Renal cortical epithelial cell (primary cell): ENCODE results near the gene NDFIP1. TPM values are rescaled to one million over a fixed set of nuclear protein-coding genes. Genes with fewer than 3 reads are reported as not detected.

Experiments used
- DNase-seq: peaks from one replicate; pipeline ENCODE4 v3.0.0-alpha.2; 2011; ENCODE audit warnings: low read depth
- total RNA-seq: library from RNA; depleted of rRNA; stranded (reverse); fragments of >200 nt; gene quantifications from 2 replicates; pipeline ENCODE4 v1.2.3, GENCODE V29; 2014

Gene NDFIP1
- total RNA-seq, 1 donor from 2014 or later = 126 TPM

DNA sequence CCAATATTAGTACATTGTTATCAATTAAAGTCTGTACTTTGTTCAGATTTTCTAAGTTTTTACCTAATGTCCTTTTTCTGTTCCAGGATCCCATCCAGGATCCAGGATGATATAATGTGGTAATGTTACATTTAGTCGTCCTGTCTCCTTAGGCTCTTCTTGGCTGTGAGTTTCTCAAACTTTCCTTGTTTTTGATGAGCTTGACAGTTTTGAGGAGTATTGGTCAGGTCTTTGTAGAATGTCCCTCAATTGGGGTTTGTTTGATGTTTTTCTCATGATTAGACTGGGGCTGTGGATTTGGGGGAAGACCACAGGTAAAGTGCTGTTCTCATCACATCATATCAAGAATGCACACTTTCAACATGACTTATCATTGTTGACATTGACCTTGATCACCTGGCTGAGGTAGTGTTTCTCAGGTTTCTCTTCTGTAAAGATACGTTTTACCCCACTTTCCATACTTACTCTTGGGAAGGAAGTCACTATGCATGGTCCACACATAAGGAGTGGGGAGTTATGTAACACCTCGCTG, 9.6 kb downstream of the NDFIP1 start:
- no peak for DNase-seq

- DNase-seq = no peak
Observed at GRCh38 chr5:142119051-142119625, 10.6 kb downstream of the NDFIP1 start.

GRCh38 chr5:142120247-142120935, 11.8 kb downstream of the NDFIP1 start:
- DNase-seq = no peak

GRCh38 chr5:142122121-142122520, 13.5 kb downstream of the NDFIP1 start:
- DNase-seq = no peak

DNA sequence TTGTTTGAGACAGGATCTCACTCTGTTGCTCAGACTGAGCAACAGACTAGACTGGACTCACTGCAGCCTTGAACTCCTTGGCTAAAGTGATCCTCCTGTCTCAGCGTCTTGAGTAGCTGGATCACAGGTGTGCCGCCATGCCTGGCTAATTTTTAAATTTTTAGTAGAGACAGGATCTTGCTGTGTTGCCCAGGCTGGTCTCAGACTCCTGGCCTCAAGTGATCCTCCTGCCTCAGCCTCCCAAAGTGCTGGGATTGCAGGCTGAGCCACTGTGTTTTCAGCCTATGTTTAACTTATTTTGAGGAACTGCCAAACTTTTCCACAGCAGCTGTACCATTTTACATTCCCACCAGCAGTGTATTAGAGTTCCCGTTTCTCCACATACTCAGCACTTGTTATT, 16.8 kb downstream of the NDFIP1 start:
- no peak for DNase-seq

DNA sequence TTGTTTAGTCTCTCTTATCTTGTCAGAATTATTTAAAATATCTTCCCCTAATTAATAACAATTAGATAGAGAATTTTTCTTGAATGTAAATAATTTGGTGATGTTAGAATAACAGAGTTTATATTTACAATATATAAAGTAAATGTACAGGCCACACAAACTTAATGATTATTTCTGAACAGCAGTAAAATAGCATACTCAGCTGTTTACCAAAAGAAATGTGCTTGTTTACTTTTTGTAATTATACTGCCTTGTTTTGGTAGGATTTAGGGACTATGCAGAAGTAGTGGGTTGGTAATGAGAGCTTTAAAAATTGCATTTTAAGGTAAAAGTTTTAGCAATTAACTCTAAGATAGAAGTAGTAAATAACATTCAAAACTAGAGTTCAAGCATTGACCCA, 17.4 kb downstream of the NDFIP1 start:
- no peak for DNase-seq

- DNase-seq = no peak
Observed at GRCh38 chr5:142128675-142129208, 20.2 kb downstream of the NDFIP1 start.

DNA sequence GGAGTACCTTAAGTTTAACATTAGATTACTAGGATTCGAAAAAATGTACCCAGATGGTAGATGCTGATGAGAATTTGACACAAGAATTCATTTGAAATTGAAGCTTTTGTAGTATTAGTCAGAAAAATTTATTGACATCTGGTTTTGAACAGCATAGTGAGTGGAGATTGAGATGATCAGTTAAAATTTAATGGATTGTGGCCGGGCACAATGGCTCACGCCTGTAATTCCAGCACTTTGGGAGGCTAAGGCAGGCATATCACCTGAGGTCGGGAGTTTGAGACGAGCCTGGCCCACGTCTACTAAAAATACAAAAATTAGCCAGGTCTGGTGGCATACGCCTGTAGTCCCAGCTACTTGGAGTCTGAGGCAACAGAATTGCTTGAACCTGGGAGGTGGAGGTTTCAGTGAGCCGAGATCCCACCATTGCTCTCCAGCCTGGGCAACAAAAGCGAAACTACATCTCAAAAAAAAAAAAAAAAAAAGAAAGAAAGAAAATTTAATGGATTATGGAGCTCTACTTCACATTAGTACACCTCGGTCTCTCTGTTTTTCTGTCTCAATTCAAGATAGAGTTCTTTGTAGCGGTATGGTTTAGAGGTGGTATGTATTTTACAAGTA, 21.0 kb downstream of the NDFIP1 start:
- no peak for DNase-seq

- DNase-seq = no peak
Observed at GRCh38 chr5:142131394-142131793, 22.8 kb downstream of the NDFIP1 start.

DNA sequence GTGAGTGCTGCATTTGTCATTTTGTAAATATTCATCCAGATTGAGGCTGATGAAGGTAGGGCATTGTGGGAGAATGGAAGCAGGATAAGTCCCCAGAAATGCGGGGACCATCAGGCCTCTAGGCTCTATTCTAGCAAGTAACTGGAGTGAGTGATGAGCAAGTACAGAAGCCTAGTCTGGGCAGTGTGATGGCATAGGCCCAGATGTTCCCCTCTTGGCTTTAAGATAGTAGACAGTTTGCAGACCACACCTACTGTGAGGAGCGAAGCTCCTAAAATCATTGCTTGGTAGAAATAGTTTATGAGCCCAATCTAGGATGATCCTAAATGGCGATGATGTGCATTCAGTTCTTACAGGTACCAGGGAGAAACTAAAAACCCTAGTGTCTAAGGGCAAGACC, 24.3 kb downstream of the NDFIP1 start:
- DNase-seq = no peak

DNA sequence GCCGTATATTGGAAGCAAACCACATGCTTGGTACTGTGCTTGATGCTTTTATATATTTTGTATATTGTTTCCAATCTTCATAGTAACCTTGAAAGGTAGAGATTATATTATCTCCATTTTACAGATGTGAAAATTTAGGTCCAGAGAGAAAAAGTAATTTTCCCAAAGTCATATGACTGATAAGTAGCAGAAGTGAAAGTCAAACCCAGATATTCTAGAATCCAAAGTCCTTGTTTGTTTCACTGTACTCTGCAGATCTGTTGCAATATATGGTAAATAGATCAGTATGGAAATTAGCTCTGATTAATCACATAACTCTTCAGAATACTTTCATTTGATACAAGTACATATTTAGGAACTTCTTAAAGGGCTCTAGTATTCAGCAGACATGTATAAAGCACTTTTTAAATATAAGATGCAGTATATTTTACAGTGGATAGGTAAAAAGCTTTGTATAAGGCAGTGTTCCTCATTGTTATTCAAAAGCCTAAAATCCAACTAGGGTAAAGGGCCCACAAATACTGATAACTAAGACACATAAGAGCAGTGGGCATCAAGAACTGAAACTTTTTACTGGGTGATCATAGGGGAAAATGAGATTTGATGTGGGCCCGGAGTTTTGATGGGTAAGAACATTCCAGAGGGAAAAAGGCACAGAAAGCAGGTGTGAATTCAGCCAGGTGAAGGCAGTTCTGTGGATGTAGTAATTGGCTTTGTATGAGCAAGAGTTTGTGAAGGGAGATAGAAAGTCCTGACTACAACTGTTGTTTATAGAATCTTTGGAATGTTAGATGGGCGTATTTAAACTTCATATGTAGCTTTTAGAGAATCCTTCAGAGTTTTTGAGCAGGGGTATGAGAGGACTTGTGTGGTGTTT, 25.0 kb downstream of the NDFIP1 start:
- no peak for DNase-seq

GRCh38 chr5:142134331-142135010, 25.9 kb downstream of the NDFIP1 start:
- no peak for DNase-seq

DNA sequence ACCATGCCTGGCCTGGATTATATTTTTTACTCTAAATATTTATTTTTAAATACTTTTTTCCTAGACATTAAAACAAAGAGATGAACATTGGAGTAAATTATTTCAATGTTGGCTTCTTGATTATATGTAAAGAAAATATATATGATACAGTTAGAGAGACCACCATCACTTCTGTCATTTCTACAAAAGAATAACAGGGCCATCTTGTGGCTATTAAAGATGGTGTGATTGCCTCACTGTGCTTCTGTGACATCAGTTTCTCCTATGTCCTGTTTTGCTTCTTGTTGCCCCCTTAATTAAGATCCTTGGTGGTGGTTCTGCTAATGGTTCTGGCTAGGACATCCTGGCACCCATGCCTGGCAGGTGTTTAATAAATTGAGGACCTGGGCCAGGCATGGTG, 32.9 kb downstream of the NDFIP1 start:
- no peak for DNase-seq

DNA sequence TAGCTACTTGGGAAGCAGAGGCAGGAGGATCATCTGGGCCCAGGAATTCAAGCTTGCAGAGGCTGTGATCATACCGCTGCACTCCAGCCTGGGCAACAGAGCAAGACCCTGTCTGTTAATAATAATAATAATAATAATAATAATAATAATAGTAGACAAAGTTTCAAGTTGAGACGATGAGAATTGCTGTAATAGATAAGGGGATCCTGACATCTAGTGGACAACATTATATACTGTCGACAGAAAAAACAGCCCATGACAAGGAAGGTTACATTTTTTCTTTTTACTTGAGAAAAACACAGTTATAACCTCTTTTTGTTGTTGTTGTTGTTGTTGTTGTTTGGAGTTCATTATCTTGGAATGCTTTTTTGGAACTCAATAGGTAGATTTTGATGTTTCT, 35.3 kb downstream of the NDFIP1 start:
- peak; percentile 50 for DNase-seq

DNA sequence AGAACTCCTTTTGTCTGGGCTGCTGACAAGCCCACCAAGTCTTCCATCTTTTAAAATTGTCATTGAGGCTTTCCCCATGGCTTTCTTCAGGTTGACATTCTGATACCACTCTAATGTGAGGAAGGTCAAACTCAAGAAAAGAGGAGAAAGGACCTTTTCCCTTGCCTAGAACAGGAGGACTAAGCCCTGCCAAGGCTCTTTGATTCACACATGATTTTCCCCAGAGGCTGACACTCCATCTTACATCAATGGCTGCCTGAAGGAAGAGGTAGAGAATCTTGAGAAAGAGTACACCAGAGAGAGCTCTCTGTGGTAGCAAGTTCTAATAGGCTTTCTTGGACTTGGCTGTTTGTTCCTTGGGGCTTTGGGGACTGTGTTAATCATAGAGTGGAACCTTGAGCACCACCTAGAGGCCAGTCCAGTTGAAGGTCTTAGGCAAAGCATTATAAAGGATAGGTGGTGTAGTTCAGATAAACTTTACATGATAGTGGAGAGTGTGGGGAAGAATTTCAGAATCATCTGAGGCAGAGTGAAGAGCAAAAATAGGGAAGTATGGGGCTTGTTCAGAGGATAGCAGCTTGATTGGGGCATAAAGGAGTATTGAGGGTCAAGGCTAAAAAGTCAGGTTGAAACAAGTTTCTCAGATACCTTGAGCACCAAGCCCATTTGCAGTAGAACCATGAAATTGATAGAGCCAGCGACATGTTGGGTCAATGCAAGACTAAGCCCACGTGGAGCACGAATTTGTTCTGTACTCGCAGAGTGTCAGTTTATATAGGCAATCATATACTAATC, 36.7 kb downstream of the NDFIP1 start:
- DNase-seq = peak; percentile 76

GRCh38 chr5:142149363-142149762, 40.8 kb downstream of the NDFIP1 start:
- DNase-seq = no peak

DNA sequence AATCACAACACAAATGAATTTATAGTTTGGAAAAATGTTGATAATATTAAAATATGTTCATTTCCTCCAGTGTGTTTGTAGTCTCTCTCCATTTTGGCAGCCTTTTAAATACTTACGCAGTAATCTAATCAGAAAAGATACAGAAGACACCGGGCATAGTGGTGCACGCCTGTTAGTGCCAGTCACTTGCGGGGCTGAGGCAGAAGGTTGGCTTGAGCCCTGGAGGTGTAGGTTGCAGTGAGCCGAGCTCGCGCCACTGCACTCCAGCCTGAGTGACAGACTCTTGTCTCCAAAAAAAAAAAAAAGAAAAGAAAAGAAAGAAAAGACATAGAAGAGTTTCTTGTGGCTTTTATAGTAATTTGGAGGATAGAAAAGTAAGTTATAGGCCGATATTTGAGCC, 41.9 kb downstream of the NDFIP1 start:
- DNase-seq = no peak

DNA sequence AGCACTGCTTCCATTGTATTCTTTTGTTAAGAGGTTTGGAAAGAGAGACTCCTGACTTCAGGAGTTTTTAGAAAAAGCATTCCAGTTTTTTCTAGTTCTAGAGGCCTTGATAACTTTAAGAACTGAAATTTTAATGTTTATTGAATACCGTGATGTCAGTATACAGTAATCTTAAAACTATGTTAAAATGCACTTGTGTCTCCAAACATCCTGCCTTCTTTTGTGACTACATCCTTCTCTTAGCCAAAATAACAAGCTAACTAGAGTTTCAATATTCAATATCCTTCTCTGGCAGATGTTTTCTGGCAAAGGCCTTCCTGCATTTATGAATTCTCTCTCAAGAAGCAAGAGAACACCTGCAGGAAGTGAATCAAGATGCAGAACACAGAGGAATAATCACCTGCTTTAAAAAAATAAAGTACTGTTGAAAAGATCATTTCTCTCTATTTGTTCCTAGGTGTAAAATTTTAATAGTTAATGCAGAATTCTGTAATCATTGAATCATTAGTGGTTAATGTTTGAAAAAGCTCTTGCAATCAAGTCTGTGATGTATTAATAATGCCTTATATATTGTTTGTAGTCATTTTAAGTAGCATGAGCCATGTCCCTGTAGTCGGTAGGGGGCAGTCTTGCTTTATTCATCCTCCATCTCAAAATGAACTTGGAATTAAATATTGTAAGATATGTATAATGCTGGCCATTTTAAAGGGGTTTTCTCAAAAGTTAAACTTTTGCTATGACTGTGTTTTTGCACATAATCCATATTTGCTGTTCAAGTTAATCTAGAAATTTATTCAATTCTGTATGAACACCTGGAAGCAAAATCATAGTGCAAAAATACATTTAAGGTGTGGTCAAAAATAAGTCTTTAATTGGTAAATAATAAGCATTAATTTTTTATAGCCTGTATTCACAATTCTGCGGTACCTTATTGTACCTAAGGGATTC, 43.1 kb downstream of the NDFIP1 start:
- DNase-seq = peak; percentile 73

DNA sequence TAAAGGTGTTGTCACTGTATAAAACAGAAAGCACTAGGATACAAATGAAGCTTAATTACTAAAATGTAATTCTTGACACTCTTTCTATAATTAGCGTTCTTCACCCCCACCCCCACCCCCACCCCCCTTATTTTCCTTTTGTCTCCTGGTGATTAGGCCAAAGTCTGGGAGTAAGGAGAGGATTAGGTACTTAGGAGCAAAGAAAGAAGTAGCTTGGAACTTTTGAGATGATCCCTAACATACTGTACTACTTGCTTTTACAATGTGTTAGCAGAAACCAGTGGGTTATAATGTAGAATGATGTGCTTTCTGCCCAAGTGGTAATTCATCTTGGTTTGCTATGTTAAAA, 43.8 kb downstream of the NDFIP1 start:
- DNase-seq = no peak
